HepG2 (cell line): ENCODE measurements around the gene SLC4A11. TPM values are rescaled to one million over a fixed set of nuclear protein-coding genes. Genes with fewer than 3 reads are reported as not detected.

Experiments used
- DDIT3 ChIP-seq: sonication (generic); formaldehyde crosslinking; IDR thresholded peaks from 2 replicates; pipeline ENCODE4 v1.4.0; 2020; ENCODE audit warnings: mild to moderate bottlenecking, missing genetic modification reagents
- DZIP1 ChIP-seq: sonication (generic); formaldehyde crosslinking; IDR thresholded peaks from 2 replicates; pipeline ENCODE4 v1.5.0; 2020; ENCODE audit warnings: mild to moderate bottlenecking, missing genetic modification reagents
- HIC2 ChIP-seq: sonication (generic); formaldehyde crosslinking; IDR thresholded peaks from 2 replicates; pipeline ENCODE4 v1.9.0; 2022; ENCODE audit warnings: low read depth, missing genetic modification reagents
- SMAD9 ChIP-seq: sonication (generic); formaldehyde crosslinking; IDR thresholded peaks from 2 replicates; pipeline ENCODE4 v1.5.1; 2020; ENCODE audit warnings: mild to moderate bottlenecking, missing genetic modification reagents
- SOX13 ChIP-seq, 3 experiments: fragments of 450-650 bp in 1 of 3; sonication (generic) in 1 of 3; formaldehyde crosslinking in 1 of 3; IDR thresholded peaks in 2 of 3; conservative IDR thresholded peaks in 1 of 3; 2 replicates each; pipeline versions ENCODE4 v1.5.0 to v1.6.1; 2016 to 2020; ENCODE audit warnings: antibody characterized with exemption in 1 of 3, mild to moderate bottlenecking in 1 of 3, missing compliant biosample characterization in 1 of 3, missing genetic modification reagents in 1 of 3, moderate library complexity in 1 of 3
- ZBTB33 ChIP-seq: sonication (generic); formaldehyde crosslinking; IDR thresholded peaks from 2 replicates; pipeline ENCODE4 v1.4.0; 2020; ENCODE audit warnings: missing genetic modification reagents
- ZBTB7A ChIP-seq: sonication (generic); formaldehyde crosslinking; IDR thresholded peaks from 2 replicates; pipeline ENCODE4 v1.8.0; 2022; ENCODE audit warnings: mild to moderate bottlenecking, missing genetic modification reagents
- ZNF136 ChIP-seq: sonication (generic); formaldehyde crosslinking; IDR thresholded peaks from 2 replicates; pipeline ENCODE4 v1.8.1; 2022; ENCODE audit warnings: low read depth, mild to moderate bottlenecking, moderate library complexity, missing genetic modification reagents
- ZNF253 ChIP-seq: sonication (generic); formaldehyde crosslinking; IDR thresholded peaks from 2 replicates; pipeline ENCODE4 v1.8.0; 2022; ENCODE audit warnings: mild to moderate bottlenecking, missing genetic modification reagents, borderline replicate concordance
- ZSCAN12 ChIP-seq: sonication (generic); formaldehyde crosslinking; IDR thresholded peaks from 2 replicates; pipeline ENCODE4 v1.9.0; 2021; ENCODE audit warnings: mild to moderate bottlenecking, missing genetic modification reagents
- polyA plus RNA-seq, 8 experiments: library from polyadenylated mRNA; depleted of rRNA in 3 of 8; stranded (reverse) in 7 of 8; unstranded in 1 of 8; fragments of >200 nt; fragmentation: Illumina TruSeq in 4 of 8; extraction: Trizol in 4 of 8; gene quantifications; 2 replicates each; pipeline versions ENCODE4 v1.2.1 to v1.2.3, GENCODE V29; 2011 to 2016; ENCODE audit warnings: low read depth in 4 of 8, missing spikeins in 1 of 8, mixed read lengths in 1 of 8; ENCODE audit not compliant: insufficient read depth in 1 of 8
- total RNA-seq, 5 experiments: library from RNA; depleted of rRNA; stranded (reverse); fragments of >200 nt; fragmentation: Illumina TruSeq; extraction: Trizol; gene quantifications; 2 replicates each; pipeline ENCODE4 v1.2.3, GENCODE V29; 2016; ENCODE audit warnings: low read depth in 1 of 5
- TF ChIP-seq, protein P1 (sequence below): sonication (generic); formaldehyde crosslinking; IDR thresholded peaks from 2 replicates; pipeline ENCODE4 v1.4.0; 2020; ENCODE audit warnings: missing genetic modification reagents

The SLC4A11 gene
- total and polyA plus RNA-seq, 2 of the 13 experiments (the other 11 are each of a cell fraction or from before 2014, with no cell fraction given), result 3.9 to 27.0 TPM

DNA sequence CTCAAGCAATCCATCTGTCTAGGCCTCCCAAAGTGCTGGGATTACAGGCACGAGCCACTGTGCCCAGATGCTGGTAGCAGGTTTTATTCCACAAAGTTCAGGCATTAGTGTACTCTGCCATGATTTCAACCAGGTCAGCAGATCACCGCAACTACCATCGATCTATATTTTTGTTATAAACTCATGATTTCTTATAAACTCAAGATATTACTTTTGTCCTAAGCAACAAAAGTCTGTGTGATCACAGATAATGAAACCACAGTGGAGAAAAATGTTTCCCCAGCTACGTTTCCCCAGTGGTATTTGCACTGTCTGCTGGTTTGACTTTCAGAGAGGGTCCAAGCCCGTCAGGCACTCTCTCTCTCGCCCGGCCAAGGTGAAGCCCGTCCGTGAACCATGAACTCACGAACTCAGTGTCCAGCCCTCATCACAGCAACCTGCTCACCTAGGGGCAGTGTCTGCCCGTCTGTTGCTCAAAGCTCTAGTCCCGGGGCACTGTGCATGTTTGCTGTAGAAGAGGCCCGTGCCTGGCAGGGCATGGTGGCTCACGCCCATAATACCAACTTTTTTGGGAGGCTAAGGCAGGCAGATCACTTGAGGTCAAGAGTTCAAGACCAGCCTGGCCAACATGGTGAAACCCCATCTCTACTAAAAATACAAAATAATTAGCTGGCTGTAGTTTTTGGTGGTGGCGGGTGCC is 7.0 kb downstream of the SLC4A11 start (continued):
- peak; percentile 62 for TF ChIP-seq ZBTB33 (CRISPR knock-in tag)
- 0 out of 2 replicates have a peak, but pooled peaks have one; percentile 22 for TF ChIP-seq DZIP1 (CRISPR knock-in tag)
- TF ChIP-seq, protein P1, sequence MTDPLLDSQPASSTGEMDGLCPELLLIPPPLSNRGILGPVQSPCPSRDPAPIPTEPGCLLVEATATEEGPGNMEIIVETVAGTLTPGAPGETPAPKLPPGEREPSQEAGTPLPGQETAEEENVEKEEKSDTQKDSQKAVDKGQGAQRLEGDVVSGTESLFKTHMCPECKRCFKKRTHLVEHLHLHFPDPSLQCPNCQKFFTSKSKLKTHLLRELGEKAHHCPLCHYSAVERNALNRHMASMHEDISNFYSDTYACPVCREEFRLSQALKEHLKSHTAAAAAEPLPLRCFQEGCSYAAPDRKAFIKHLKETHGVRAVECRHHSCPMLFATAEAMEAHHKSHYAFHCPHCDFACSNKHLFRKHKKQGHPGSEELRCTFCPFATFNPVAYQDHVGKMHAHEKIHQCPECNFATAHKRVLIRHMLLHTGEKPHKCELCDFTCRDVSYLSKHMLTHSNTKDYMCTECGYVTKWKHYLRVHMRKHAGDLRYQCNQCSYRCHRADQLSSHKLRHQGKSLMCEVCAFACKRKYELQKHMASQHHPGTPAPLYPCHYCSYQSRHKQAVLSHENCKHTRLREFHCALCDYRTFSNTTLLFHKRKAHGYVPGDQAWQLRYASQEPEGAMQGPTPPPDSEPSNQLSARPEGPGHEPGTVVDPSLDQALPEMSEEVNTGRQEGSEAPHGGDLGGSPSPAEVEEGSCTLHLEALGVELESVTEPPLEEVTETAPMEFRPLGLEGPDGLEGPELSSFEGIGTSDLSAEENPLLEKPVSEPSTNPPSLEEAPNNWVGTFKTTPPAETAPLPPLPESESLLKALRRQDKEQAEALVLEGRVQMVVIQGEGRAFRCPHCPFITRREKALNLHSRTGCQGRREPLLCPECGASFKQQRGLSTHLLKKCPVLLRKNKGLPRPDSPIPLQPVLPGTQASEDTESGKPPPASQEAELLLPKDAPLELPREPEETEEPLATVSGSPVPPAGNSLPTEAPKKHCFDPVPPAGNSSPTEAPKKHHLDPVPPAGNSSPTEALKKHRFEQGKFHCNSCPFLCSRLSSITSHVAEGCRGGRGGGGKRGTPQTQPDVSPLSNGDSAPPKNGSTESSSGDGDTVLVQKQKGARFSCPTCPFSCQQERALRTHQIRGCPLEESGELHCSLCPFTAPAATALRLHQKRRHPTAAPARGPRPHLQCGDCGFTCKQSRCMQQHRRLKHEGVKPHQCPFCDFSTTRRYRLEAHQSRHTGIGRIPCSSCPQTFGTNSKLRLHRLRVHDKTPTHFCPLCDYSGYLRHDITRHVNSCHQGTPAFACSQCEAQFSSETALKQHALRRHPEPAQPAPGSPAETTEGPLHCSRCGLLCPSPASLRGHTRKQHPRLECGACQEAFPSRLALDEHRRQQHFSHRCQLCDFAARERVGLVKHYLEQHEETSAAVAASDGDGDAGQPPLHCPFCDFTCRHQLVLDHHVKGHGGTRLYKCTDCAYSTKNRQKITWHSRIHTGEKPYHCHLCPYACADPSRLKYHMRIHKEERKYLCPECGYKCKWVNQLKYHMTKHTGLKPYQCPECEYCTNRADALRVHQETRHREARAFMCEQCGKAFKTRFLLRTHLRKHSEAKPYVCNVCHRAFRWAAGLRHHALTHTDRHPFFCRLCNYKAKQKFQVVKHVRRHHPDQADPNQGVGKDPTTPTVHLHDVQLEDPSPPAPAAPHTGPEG (CRISPR knock-in tag), result peak; percentile 94
- 0 out of 2 replicates have a peak, but pooled peaks have one; percentile 59 for TF ChIP-seq ZNF136 (CRISPR knock-in tag)
- TF ChIP-seq ZBTB7A (CRISPR knock-in tag), result peak; percentile 84
- no peak for TF ChIP-seq SMAD9 (CRISPR knock-in tag)
- no peak for TF ChIP-seq DDIT3 (CRISPR knock-in tag)
- peak; percentile 99 for TF ChIP-seq HIC2
- TF ChIP-seq SOX13 (IDR thresholded peaks at IDR 0.05), result no peak
- peak in 1 of 2 experiments; percentile 68; a peak in 2 of 4 replicates for TF ChIP-seq SOX13 (CRISPR knock-in tag; conservative IDR thresholded peaks at IDR 0.05 in 1 of 2, IDR thresholded peaks at IDR 0.05 in 1 of 2)
- no peak for TF ChIP-seq ZSCAN12 (CRISPR knock-in tag)
- TF ChIP-seq ZNF253 (CRISPR knock-in tag), result no peak
